HL-60 (cell line): ENCODE results near the gene TM6SF1.

Experiments
- DNase-seq, 2 experiments: peaks; one replicate each; pipeline ENCODE4 v3.0.0-alpha.2; 2010 to 2020; ENCODE audit warnings: low read depth in 1 of 2, low spot score in 1 of 2
- H3K27ac ChIP-seq: fragments of 250-450 bp; sonication (Bioruptor Pico); replicated peaks from 2 replicates; pipeline ENCODE4 v1.5.1; 2020; ENCODE audit warnings: mild to moderate bottlenecking, moderate library complexity
- H3K27me3 ChIP-seq: fragments of 250-450 bp; sonication (Bioruptor Pico); 2 replicates; pipeline ENCODE4 v1.5.1; 2021; ENCODE audit warnings: mild to moderate bottlenecking, moderate library complexity; ENCODE audit not compliant: insufficient read depth, poor library complexity, severe bottlenecking
- H3K4me3 ChIP-seq: replicated peaks from 2 replicates; pipeline ENCODE4 v1.5.1; 2011; ENCODE audit warnings: mild to moderate bottlenecking, control low read depth, low read length; ENCODE audit not compliant: insufficient read depth
- GABPA ChIP-seq: IDR thresholded peaks from 2 replicates; pipeline ENCODE4 v1.6.1; 2012; ENCODE audit warnings: low read depth
- POLR2AphosphoS5 ChIP-seq: IDR thresholded peaks from 2 replicates; pipeline ENCODE4 v1.6.1; 2012; ENCODE audit warnings: low read depth
- SPI1 ChIP-seq: IDR thresholded peaks from 2 replicates; pipeline ENCODE4 v1.6.1; 2012; ENCODE audit warnings: low read depth, mild to moderate bottlenecking, borderline replicate concordance
- long read RNA-seq: library from polyadenylated mRNA; unstranded; transcript quantifications from one replicate; pipeline ENCODE4 v2.0.0, GENCODE V29; 2020
- TF ChIP-seq, protein P1 (sequence below): IDR thresholded peaks from one replicate; pipeline ENCODE4 v1.5.1; 2011; ENCODE audit warnings: low read length, control low read depth, inconsistent platforms; ENCODE audit not compliant: insufficient read depth
- TF ChIP-seq, protein P2 (sequence below): IDR thresholded peaks from 2 replicates; pipeline ENCODE4 v1.6.1; 2012; ENCODE audit warnings: low read depth; ENCODE audit not compliant: insufficient replicate concordance

The TM6SF1 gene
- long read RNA-seq, transcript TM6SF1-202 (10 exons, 2,074 nt), result major isoform, 12 of 23 reads
- long read RNA-seq, partial matches to known transcripts, result 1 of 23 reads
- long read RNA-seq, other reads (novel, unspliced or antisense), result 8 of 23 reads

DNA sequence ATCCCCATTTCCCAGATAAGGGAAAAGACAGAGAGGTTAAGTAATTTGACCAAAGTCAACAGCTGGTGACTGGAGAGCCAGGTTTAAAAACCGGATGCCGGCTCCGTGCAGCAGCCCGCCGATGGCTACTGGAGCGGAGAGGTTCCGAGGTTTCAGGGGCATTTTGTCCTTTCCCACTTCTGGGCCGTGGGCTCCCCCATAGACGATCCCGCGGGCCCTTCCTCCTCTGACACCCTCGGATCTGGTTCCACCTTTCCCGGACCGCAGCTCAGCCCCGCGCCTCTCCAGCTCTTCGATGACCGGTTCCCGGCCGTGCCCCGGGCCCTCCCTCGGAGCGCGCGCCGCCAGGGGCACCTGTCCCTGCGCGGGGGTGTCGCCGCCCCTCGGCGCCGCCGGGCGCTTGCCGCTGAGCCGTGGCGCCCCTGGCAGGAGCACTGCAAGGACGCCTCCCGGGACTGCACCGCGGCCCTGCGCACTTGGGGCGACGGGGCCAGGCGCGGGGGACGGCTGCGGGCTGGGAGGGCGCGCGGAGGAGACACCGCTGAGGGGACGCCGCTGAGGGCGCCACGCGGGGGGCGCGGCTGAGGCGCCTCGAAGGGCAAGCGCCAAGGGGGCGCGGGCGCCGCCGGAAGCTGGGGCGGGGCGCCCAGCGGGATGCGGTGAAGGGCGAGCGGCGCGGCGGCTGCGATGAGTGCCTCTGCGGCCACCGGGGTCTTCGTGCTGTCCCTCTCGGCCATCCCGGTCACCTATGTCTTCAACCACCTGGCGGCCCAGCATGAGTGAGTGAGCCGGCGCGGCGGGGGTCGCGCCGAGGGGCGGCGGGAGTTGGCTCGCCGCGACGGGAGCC lies at the start of gene TM6SF1:
Gene TM6SF1, plus strand, starts transcription at position 652 of the 847 bp plus-strand sequence. Its CDS starts 36 bp downstream, at position 688.
- DNase-seq, result peak in 1 of 2 experiments; percentile 2
- Histone ChIP-seq H3K27ac (peak within 1 kb of the TSS; percentile 62), H3K27me3 (peaks cover 4% of the 10 kb centered on the region), H3K4me3 (peak within 1 kb of the TSS; percentile 50)
- TF ChIP-seq GABPA (no peak), SPI1 (no peak), POLR2AphosphoS5 (no peak)
- TF ChIP-seq, protein P1, sequence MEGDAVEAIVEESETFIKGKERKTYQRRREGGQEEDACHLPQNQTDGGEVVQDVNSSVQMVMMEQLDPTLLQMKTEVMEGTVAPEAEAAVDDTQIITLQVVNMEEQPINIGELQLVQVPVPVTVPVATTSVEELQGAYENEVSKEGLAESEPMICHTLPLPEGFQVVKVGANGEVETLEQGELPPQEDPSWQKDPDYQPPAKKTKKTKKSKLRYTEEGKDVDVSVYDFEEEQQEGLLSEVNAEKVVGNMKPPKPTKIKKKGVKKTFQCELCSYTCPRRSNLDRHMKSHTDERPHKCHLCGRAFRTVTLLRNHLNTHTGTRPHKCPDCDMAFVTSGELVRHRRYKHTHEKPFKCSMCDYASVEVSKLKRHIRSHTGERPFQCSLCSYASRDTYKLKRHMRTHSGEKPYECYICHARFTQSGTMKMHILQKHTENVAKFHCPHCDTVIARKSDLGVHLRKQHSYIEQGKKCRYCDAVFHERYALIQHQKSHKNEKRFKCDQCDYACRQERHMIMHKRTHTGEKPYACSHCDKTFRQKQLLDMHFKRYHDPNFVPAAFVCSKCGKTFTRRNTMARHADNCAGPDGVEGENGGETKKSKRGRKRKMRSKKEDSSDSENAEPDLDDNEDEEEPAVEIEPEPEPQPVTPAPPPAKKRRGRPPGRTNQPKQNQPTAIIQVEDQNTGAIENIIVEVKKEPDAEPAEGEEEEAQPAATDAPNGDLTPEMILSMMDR, result no peak
- TF ChIP-seq, protein P2, sequence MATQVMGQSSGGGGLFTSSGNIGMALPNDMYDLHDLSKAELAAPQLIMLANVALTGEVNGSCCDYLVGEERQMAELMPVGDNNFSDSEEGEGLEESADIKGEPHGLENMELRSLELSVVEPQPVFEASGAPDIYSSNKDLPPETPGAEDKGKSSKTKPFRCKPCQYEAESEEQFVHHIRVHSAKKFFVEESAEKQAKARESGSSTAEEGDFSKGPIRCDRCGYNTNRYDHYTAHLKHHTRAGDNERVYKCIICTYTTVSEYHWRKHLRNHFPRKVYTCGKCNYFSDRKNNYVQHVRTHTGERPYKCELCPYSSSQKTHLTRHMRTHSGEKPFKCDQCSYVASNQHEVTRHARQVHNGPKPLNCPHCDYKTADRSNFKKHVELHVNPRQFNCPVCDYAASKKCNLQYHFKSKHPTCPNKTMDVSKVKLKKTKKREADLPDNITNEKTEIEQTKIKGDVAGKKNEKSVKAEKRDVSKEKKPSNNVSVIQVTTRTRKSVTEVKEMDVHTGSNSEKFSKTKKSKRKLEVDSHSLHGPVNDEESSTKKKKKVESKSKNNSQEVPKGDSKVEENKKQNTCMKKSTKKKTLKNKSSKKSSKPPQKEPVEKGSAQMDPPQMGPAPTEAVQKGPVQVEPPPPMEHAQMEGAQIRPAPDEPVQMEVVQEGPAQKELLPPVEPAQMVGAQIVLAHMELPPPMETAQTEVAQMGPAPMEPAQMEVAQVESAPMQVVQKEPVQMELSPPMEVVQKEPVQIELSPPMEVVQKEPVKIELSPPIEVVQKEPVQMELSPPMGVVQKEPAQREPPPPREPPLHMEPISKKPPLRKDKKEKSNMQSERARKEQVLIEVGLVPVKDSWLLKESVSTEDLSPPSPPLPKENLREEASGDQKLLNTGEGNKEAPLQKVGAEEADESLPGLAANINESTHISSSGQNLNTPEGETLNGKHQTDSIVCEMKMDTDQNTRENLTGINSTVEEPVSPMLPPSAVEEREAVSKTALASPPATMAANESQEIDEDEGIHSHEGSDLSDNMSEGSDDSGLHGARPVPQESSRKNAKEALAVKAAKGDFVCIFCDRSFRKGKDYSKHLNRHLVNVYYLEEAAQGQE, result no peak

DNA sequence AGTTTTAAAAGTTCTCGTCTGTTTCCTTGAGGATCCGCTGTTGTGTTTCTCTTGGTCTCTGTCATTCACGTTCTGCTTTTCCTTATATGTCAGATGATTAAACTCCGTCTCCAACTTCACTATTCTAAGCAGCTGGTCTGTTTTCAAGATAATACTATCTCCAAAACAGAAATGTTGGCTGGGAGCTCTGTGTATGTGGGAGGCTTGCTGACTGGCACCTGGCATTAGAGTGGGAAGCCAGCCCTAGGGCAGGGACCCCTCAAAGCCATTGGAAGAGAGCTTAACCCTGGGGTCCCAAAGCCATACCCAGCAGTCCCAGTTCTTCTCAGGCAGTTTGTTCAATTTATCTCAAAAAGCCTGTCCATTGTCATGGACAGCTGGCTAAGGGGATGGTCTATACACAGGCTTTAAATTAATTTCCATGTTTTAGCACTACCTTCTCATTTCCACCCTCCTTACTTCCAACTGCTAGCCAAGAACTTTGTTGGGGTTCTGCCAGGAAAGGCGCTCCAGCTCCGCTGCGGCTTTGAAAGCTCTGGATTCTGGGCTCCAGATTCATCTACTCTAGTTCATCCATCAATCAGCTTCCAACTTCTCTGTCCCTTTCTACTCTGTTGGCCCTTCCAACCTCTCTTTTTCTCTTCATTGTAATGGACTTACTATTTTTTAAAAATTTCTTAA lies 49.6 kb upstream of the TM6SF1 start:
- no peak for DNase-seq
- Histone ChIP-seq H3K27ac (no peak overlapping the region), H3K4me3 (no peak overlapping the region), H3K27me3 (no peaks in the 10 kb centered on the region)
- no peak for TF ChIP-seq POLR2AphosphoS5
- TF ChIP-seq, protein P1, result no peak
- TF ChIP-seq SPI1, result no peak
- TF ChIP-seq, protein P2, result no peak
- TF ChIP-seq GABPA, result no peak

DNA sequence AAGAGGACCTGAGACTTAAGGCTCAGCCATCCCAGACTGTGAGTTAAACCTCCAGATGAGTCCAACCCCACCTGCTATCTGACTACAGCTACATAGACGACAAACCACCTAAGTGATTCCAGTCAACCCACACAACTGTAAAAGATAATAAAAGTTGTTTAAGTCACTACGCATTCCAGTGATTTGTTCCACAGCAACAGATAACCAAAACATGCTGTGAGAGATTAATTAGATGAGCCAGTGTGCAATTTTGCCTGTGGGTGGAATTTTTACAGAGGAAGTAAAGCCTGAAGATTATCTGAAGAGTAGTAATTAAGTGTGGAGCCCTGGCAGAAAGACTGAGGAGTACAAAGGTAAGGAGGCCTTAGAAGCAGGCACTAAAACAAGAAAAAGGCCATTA lies 45.8 kb upstream of the TM6SF1 start:
- Histone ChIP-seq H3K4me3 (no peak overlapping the region), H3K27ac (no peak overlapping the region), H3K27me3 (no peaks in the 10 kb centered on the region)
- DNase-seq, result no peak
- TF ChIP-seq GABPA (no peak), POLR2AphosphoS5 (no peak), SPI1 (no peak)
- TF ChIP-seq, protein P2, result no peak
- TF ChIP-seq, protein P1, result no peak
